HepG2 (cell line): ENCODE results near the gene FIBP. TPM values are rescaled to one million over a fixed set of nuclear protein-coding genes. Genes with fewer than 3 reads are reported as not detected.

Experiments used
- BORCS8-MEF2B ChIP-seq: sonication (generic); formaldehyde crosslinking; IDR thresholded peaks from 2 replicates; pipeline ENCODE4 v1.8.0; 2022; ENCODE audit warnings: mild to moderate bottlenecking, missing genetic modification reagents
- CTCF ChIP-seq: sonication (generic); formaldehyde crosslinking; IDR thresholded peaks from 2 replicates; pipeline ENCODE4 v1.5.0; 2020; ENCODE audit warnings: mild to moderate bottlenecking, missing genetic modification reagents, moderate library complexity
- ELF1 ChIP-seq: sonication (generic); formaldehyde crosslinking; IDR thresholded peaks from 2 replicates; pipeline ENCODE4 v1.4.0; 2020; ENCODE audit warnings: missing genetic modification reagents
- GATAD1 ChIP-seq: IDR thresholded peaks from 2 replicates; pipeline ENCODE4 v1.6.1; 2016; ENCODE audit warnings: missing genetic modification reagents, missing compliant biosample characterization
- HDAC6 ChIP-seq: fragments of 200-600 bp; sonication (generic); IDR thresholded peaks from 2 replicates; pipeline ENCODE4 v1.7.0; 2017; ENCODE audit warnings: mild to moderate bottlenecking, antibody characterized with exemption, low read length, low read depth
- HOMEZ ChIP-seq: IDR thresholded peaks from 2 replicates; pipeline ENCODE4 v1.6.1; 2016; ENCODE audit warnings: low read depth
- HOXA3 ChIP-seq: sonication (generic); formaldehyde crosslinking; IDR thresholded peaks from 2 replicates; pipeline ENCODE4 v1.5.0; 2020; ENCODE audit warnings: missing genetic modification reagents
- KAT8 ChIP-seq: IDR thresholded peaks from 2 replicates; pipeline ENCODE4 v1.6.1; 2016; ENCODE audit warnings: missing genetic modification reagents, missing compliant biosample characterization
- KLF13 ChIP-seq: sonication (generic); formaldehyde crosslinking; IDR thresholded peaks from 2 replicates; pipeline ENCODE4 v1.4.0; 2020; ENCODE audit warnings: mild to moderate bottlenecking, missing genetic modification reagents
- MXI1 ChIP-seq: IDR thresholded peaks from 3 replicates; pipeline ENCODE4 v1.6.1; 2012; ENCODE audit warnings: low read depth, low read length, inconsistent platforms, borderline replicate concordance
- POLR2AphosphoS5 ChIP-seq: IDR thresholded peaks from 2 replicates; pipeline ENCODE4 v1.6.1; 2012; ENCODE audit warnings: low read depth, low read length
- RBFOX2 ChIP-seq: fragments of 200-400 bp; formaldehyde crosslinking; IDR thresholded peaks from 2 replicates; pipeline ENCODE4 v1.6.1; 2017; ENCODE audit warnings: low read depth, mild to moderate bottlenecking, low read length
- RFX1 ChIP-seq: fragments of 450-650 bp; IDR thresholded peaks from 2 replicates; pipeline ENCODE4 v1.6.1; 2017
- RFXAP ChIP-seq: sonication (generic); formaldehyde crosslinking; IDR thresholded peaks from 2 replicates; pipeline ENCODE4 v1.4.0; 2020; ENCODE audit warnings: missing genetic modification reagents, borderline replicate concordance
- TAF1 ChIP-seq: sonication (generic); formaldehyde crosslinking; IDR thresholded peaks from 2 replicates; pipeline ENCODE4 v1.4.0; 2020; ENCODE audit warnings: missing genetic modification reagents
- TBX2 ChIP-seq: sonication (generic); formaldehyde crosslinking; IDR thresholded peaks from 2 replicates; pipeline ENCODE4 v1.5.0; 2020; ENCODE audit warnings: missing genetic modification reagents, mild to moderate bottlenecking, borderline replicate concordance
- TEAD3 ChIP-seq: optimal IDR thresholded peaks from 2 replicates; pipeline ENCODE3; 2016; ENCODE audit warnings: borderline replicate concordance
- TFDP2 ChIP-seq: sonication (generic); formaldehyde crosslinking; IDR thresholded peaks from 2 replicates; pipeline ENCODE4 v1.4.0; 2020; ENCODE audit warnings: missing genetic modification reagents
- polyA plus RNA-seq, 8 experiments: library from polyadenylated mRNA; depleted of rRNA in 3 of 8; stranded (reverse) in 7 of 8; unstranded in 1 of 8; fragments of >200 nt; fragmentation: Illumina TruSeq in 4 of 8; extraction: Trizol in 4 of 8; gene quantifications; 2 replicates each; pipeline versions ENCODE4 v1.2.1 to v1.2.3, GENCODE V29; 2011 to 2016; ENCODE audit warnings: low read depth in 4 of 8, missing spikeins in 1 of 8, mixed read lengths in 1 of 8; ENCODE audit not compliant: insufficient read depth in 1 of 8
- total RNA-seq, 5 experiments: library from RNA; depleted of rRNA; stranded (reverse); fragments of >200 nt; fragmentation: Illumina TruSeq; extraction: Trizol; gene quantifications; 2 replicates each; pipeline ENCODE4 v1.2.3, GENCODE V29; 2016; ENCODE audit warnings: low read depth in 1 of 5
- TF ChIP-seq, protein P1 (sequence below): sonication (generic); formaldehyde crosslinking; IDR thresholded peaks from 2 replicates; pipeline ENCODE4 v1.8.0; 2022; ENCODE audit warnings: low read depth, missing genetic modification reagents
- TF ChIP-seq, protein P2 (sequence below): IDR thresholded peaks from 2 replicates; pipeline ENCODE4 v1.6.1; 2016; ENCODE audit warnings: missing compliant biosample characterization, missing genetic modification reagents, borderline replicate concordance
- TF ChIP-seq, protein P3 (sequence below): sonication (generic); formaldehyde crosslinking; IDR thresholded peaks from 2 replicates; pipeline ENCODE4 v1.4.0; 2020; ENCODE audit warnings: missing genetic modification reagents

FIBP gene
- total and polyA plus RNA-seq, 2 of the 13 experiments (the other 11 are each of a cell fraction or from before 2014, with no cell fraction given) = 42.9 to 62.1 TPM

DNA sequence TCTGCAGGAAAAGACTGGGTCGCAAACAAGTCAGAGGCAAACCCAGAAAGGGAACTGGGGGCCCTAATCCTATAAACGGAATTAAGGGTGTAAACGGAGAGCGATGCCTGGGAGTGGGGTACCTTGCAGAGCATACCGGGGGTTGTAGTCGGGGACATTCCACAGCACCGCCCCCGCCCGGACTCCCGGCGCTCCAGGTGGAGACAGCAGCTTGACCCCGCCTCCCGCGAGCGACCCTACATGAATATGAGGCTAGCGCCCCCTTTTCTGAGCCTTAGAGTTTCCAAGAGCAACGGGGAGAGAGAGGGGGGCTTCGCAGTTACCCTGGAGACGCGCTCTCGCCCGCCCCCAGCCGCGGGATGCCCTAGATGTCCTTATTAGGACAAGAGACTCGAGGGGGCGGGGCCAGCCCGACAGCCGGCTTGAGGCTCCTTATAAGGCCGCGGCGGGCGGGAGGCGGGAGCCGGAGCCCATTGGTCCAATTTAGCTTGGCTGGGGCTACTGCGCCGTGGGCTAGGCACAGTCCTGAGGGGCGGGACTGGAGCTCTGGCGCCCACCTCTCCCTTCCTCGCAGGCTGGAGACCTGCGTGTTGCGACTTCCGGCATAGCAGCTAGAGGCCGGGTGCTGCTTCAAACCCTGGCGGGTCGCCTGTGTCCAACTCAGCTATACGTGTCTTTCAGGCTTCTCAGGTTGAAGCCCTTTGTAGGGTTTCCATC lies 29.0 kb downstream of the FIBP start (continued):
- TF ChIP-seq, protein P1, sequence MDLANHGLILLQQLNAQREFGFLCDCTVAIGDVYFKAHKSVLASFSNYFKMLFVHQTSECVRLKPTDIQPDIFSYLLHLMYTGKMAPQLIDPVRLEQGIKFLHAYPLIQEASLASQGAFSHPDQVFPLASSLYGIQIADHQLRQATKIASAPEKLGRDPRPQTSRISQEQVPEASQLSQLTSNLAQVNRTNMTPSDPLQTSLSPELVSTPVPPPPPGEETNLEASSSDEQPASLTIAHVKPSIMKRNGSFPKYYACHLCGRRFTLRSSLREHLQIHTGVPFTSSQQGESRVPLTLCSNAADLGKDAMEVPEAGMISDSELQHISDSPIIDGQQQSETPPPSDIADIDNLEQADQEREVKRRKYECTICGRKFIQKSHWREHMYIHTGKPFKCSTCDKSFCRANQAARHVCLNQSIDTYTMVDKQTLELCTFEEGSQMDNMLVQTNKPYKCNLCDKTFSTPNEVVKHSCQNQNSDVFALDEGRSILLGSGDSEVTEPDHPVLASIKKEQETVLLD (CRISPR knock-in tag) = no peak
- TF ChIP-seq MXI1 (peak; percentile 44; the same call in 1 of the 3 replicates), HDAC6 (no peak), BORCS8-MEF2B (CRISPR knock-in tag) (0 out of 2 replicates have a peak, but pooled peaks have one; percentile 3), POLR2AphosphoS5 (peak; percentile 82), TFDP2 (CRISPR knock-in tag) (peak; percentile 66), HOMEZ (CRISPR knock-in tag) (no peak; the same call in 1 of the 2 replicates), RBFOX2 (peak; percentile 68), CTCF (peak; percentile 45), TEAD3 (CRISPR knock-in tag) (peak; percentile 70), TAF1 (CRISPR knock-in tag) (peak; percentile 66), KLF13 (CRISPR knock-in tag) (0 out of 2 replicates have a peak, but pooled peaks have one; percentile 7), RFXAP (CRISPR knock-in tag) (peak; percentile 41; the same call in 1 of the 2 replicates), KAT8 (CRISPR knock-in tag) (no peak), ELF1 (CRISPR knock-in tag) (peak; percentile 89), RFX1 (peak; percentile 71), TBX2 (peak; percentile 41), GATAD1 (CRISPR knock-in tag) (peak; percentile 67), HOXA3 (peak; percentile 43; the same call in 1 of the 2 replicates)
- TF ChIP-seq, protein P2, sequence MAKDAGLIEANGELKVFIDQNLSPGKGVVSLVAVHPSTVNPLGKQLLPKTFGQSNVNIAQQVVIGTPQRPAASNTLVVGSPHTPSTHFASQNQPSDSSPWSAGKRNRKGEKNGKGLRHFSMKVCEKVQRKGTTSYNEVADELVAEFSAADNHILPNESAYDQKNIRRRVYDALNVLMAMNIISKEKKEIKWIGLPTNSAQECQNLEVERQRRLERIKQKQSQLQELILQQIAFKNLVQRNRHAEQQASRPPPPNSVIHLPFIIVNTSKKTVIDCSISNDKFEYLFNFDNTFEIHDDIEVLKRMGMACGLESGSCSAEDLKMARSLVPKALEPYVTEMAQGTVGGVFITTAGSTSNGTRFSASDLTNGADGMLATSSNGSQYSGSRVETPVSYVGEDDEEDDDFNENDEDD (CRISPR knock-in tag) = peak; percentile 67; the same call in 1 of the 2 replicates
- TF ChIP-seq, protein P3, sequence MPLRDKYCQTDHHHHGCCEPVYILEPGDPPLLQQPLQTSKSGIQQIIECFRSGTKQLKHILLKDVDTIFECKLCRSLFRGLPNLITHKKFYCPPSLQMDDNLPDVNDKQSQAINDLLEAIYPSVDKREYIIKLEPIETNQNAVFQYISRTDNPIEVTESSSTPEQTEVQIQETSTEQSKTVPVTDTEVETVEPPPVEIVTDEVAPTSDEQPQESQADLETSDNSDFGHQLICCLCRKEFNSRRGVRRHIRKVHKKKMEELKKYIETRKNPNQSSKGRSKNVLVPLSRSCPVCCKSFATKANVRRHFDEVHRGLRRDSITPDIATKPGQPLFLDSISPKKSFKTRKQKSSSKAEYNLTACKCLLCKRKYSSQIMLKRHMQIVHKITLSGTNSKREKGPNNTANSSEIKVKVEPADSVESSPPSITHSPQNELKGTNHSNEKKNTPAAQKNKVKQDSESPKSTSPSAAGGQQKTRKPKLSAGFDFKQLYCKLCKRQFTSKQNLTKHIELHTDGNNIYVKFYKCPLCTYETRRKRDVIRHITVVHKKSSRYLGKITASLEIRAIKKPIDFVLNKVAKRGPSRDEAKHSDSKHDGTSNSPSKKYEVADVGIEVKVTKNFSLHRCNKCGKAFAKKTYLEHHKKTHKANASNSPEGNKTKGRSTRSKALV (CRISPR knock-in tag) = no peak
